Muscle layer of colon (tissue), 2 donors: ENCODE data around the gene ARID1A.
A peak's percentile ranks its signal among the peaks of the same experiment; 100 is the strongest.

Experiments
- H3K27ac ChIP-seq: one replicate; pipeline ENCODE4 v1.7.0; 2013; ENCODE audit warnings: low read depth, mild to moderate bottlenecking, low read length, moderate library complexity
- H3K27me3 ChIP-seq, 2 donors: one replicate each; pipeline ENCODE4 v1.7.0; 2013; ENCODE audit warnings: low read length in 2 of 2, mild to moderate bottlenecking in 2 of 2; ENCODE audit not compliant: insufficient read depth in 2 of 2, control insufficient read depth in 1 of 2
- H3K36me3 ChIP-seq: one replicate; pipeline ENCODE4 v1.7.0; 2013; ENCODE audit warnings: mild to moderate bottlenecking, low read length; ENCODE audit not compliant: insufficient read depth
- H3K4me1 ChIP-seq: one replicate; pipeline ENCODE4 v1.7.0; 2013; ENCODE audit warnings: mild to moderate bottlenecking, low read length; ENCODE audit not compliant: insufficient read depth
- H3K4me3 ChIP-seq, 2 donors: one replicate each; pipeline ENCODE4 v1.7.0; 2013; ENCODE audit warnings: low read length in 2 of 2, low read depth in 1 of 2, mild to moderate bottlenecking in 1 of 2, moderate library complexity in 1 of 2
- H3K9ac ChIP-seq: one replicate; pipeline ENCODE4 v1.7.0; 2013; ENCODE audit warnings: low read length
- H3K9me3 ChIP-seq: one replicate; pipeline ENCODE4 v1.7.0; 2013; ENCODE audit warnings: mild to moderate bottlenecking, low read length
- donor health status: abdominal sarcoma.
- donor health status: Adenocarcinoma of cecum.

ARID1A gene

GRCh38 chr1:26771643-26772321, 76.0 kb downstream of the ARID1A start:
- Histone ChIP-seq H3K4me3 (no peak overlapping the region), H3K36me3 (peaks cover 92% of the 10 kb centered on the region), H3K9me3 (no peaks in the 10 kb centered on the region), H3K27me3 (no peaks in the 10 kb centered on the region), H3K27ac (no peak overlapping the region), H3K9ac (no peak overlapping the region), H3K4me1 (peaks cover 44% of the 10 kb centered on the region)

- no peaks in the 10 kb centered on the region for H3K27me3 ChIP-seq
- H3K9ac ChIP-seq: no peak overlapping the region
- H3K4me3 ChIP-seq: no peak overlapping the region
- H3K27ac ChIP-seq: no peak overlapping the region
- H3K36me3 ChIP-seq: peaks cover 83% of the 10 kb centered on the region
- H3K4me1 ChIP-seq: peaks cover 44% of the 10 kb centered on the region
- no peaks in the 10 kb centered on the region for H3K9me3 ChIP-seq
These were observed 76.9 kb downstream of the ARID1A start for GRCh38 chr1:26772687-26773086.

GRCh38 chr1:26774462-26774861, 78.6 kb downstream of the ARID1A start:
- Histone ChIP-seq H3K4me1 (peaks cover 31% of the 10 kb centered on the region), H3K27me3 (no peaks in the 10 kb centered on the region), H3K27ac (no peak overlapping the region), H3K36me3 (peaks cover 82% of the 10 kb centered on the region), H3K4me3 (no peak overlapping the region), H3K9ac (no peak overlapping the region), H3K9me3 (no peaks in the 10 kb centered on the region)

GRCh38 chr1:26775666-26776065, 79.9 kb downstream of the ARID1A start:
- peaks cover 31% of the 10 kb centered on the region for H3K4me1 ChIP-seq
- H3K9ac ChIP-seq: no peak overlapping the region
- no peak overlapping the region for H3K4me3 ChIP-seq
- H3K36me3 ChIP-seq: peaks cover 82% of the 10 kb centered on the region
- no peaks in the 10 kb centered on the region for H3K27me3 ChIP-seq
- H3K9me3 ChIP-seq: no peaks in the 10 kb centered on the region
- H3K27ac ChIP-seq: no peak overlapping the region

GRCh38 chr1:26779098-26779668, 83.4 kb downstream of the ARID1A start:
- H3K27me3 ChIP-seq: no peaks in the 10 kb centered on the region
- H3K36me3 ChIP-seq: peaks cover 59% of the 10 kb centered on the region

GRCh38 chr1:26780344-26780957, 84.6 kb downstream of the ARID1A start:
- H3K9me3 ChIP-seq: no peaks in the 10 kb centered on the region
- no peak overlapping the region for H3K4me3 ChIP-seq
- H3K4me1 ChIP-seq: peaks cover 38% of the 10 kb centered on the region
- no peak overlapping the region for H3K9ac ChIP-seq
- H3K27ac ChIP-seq: no peak overlapping the region
- peaks cover 46% of the 10 kb centered on the region for H3K36me3 ChIP-seq
- H3K27me3 ChIP-seq: no peaks in the 10 kb centered on the region

More at GRCh38 chr1:26779098-26779668, 83.4 kb downstream of the ARID1A start:
- Histone ChIP-seq H3K4me3 (no peak overlapping the region), H3K9me3 (no peaks in the 10 kb centered on the region), H3K4me1 (peaks cover 29% of the 10 kb centered on the region), H3K9ac (no peak overlapping the region), H3K27ac (no peak overlapping the region)

GRCh38 chr1:26781206-26781825, 85.5 kb downstream of the ARID1A start:
- Histone ChIP-seq H3K4me3 (no peak overlapping the region), H3K4me1 (peaks cover 42% of the 10 kb centered on the region), H3K27me3 (no peaks in the 10 kb centered on the region), H3K27ac (no peak overlapping the region), H3K9ac (no peak overlapping the region), H3K9me3 (no peaks in the 10 kb centered on the region), H3K36me3 (peaks cover 39% of the 10 kb centered on the region)

- peaks cover 52% of the 10 kb centered on the region for H3K4me1 ChIP-seq
- H3K9ac ChIP-seq: no peak overlapping the region
- no peak overlapping the region for H3K4me3 ChIP-seq
- H3K27me3 ChIP-seq: no peaks in the 10 kb centered on the region
- no peaks in the 10 kb centered on the region for H3K9me3 ChIP-seq
- H3K36me3 ChIP-seq: peaks cover 35% of the 10 kb centered on the region
- H3K27ac ChIP-seq: no peak overlapping the region
These were observed 86.9 kb downstream of the ARID1A start for GRCh38 chr1:26782521-26783212.

- no peaks in the 10 kb centered on the region for H3K27me3 ChIP-seq
- H3K4me3 ChIP-seq: no peak overlapping the region
- peaks cover 28% of the 10 kb centered on the region for H3K36me3 ChIP-seq
- peaks cover 54% of the 10 kb centered on the region for H3K4me1 ChIP-seq
- H3K9ac ChIP-seq: no peak overlapping the region
- no peaks in the 10 kb centered on the region for H3K9me3 ChIP-seq
- H3K27ac ChIP-seq: peak overlapping the region; percentile 10
These were observed 87.8 kb downstream of the ARID1A start for GRCh38 chr1:26783646-26784022.

GRCh38 chr1:26784023-26784871, 88.4 kb downstream of the ARID1A start:
- Histone ChIP-seq H3K9ac (no peak overlapping the region), H3K27me3 (no peaks in the 10 kb centered on the region), H3K4me3 (no peak overlapping the region), H3K36me3 (peaks cover 22% of the 10 kb centered on the region), H3K4me1 (peaks cover 58% of the 10 kb centered on the region), H3K9me3 (no peaks in the 10 kb centered on the region), H3K27ac (peak overlapping the region; percentile 10)
